ENCODE data around the gene RTL1. TPM values are rescaled to one million over a fixed set of nuclear protein-coding genes. Genes with fewer than 3 reads are reported as not detected.

RTL1 gene
- total RNA-seq, 2 donors from 2014 or later = not detected

DNA sequence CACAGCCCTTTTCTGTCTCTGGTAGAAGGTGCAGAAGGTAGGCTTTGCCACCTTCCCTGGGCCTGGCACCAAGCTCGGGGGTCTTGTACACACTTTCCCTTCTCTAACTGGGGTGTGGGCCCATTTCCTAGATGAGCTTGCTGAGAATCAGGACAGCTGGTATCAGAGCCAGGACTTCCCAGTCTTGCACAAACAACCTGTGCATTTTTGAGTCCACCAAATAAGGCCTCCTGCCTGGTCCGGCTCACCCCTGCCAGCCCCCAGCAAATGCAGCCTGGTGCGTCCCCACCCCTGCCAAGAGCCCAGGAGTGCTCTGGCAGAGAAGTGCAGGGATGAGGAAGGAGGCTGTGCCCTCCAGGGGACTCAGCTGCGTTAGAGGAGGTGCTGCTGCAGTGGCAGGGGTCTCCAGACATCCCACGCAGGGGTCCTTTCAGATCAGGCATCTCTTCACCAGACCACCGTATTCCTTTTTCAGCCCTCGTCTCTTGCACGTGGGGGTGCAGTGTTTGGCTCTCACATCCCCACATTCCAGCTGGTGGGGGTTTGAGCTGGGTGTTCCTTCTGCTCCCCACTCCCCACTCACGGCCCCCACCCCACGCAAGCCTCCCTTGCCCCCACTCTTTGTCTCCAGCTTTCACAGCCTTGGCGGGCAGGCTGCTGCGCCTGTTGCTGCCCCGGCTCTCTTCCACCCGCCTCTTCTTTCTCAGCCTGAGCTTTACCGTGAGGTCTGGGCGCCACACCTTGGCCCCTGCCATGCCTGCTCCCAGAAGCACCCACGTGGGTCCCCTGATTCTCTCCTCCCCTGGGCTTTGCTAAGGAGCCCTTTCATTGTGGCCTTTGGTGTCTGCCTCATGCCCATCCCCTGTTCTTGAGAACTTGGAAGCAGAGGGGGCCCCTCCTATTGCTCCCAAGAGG is 45.3 kb downstream of the RTL1 start:
- no peak overlapping the region for H3K4me3 Mint-ChIP-seq
- no peak overlapping the region for H3K27ac Mint-ChIP-seq
- H3K4me1 Mint-ChIP-seq = no peaks in the 10 kb centered on the region
- no peaks in the 10 kb centered on the region for H3K9me3 Mint-ChIP-seq
- H3K27me3 Mint-ChIP-seq = peaks cover 3% of the 10 kb centered on the region
- no peak for ATAC-seq (replicated peaks)
- no peaks in the 10 kb centered on the region for H3K36me3 Mint-ChIP-seq (ENCODE audit: low read depth)

DNA sequence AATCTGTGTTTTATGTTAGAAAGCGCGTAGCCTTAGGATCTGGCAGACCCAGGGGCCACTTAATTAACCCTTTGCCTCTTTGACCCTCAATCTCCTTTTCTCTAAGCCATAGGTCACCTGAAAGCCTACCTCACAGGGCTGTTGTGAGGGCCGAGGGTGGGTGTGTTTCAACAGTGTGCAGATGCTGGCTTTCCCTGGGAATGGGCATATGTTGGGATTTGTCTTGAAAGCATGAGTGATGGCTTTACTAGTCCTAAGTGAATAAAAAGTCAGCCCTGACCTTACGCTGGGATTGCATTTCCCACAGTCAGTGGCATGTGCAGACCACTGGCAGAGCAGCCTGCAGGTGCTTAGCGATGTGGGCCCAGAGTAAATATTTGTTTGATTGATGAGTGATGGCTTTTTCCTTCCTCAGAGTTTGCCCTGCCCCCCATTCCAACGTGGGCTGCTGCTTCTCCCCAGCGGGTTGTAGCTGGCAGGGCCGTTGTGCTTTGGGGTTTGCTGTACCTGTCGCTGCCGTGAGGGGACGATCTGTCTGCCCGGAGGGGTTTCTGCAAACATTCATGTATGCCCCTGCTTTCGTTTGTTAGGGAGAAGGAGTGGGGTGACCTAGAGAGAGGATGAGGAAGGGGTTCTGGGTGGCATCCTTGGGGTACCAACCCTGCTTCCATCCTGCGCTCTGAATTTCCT is 46.1 kb downstream of the RTL1 start:
- H3K4me1 Mint-ChIP-seq = no peaks in the 10 kb centered on the region
- H3K36me3 Mint-ChIP-seq (ENCODE audit: low read depth) = no peaks in the 10 kb centered on the region
- no peak overlapping the region for H3K27ac Mint-ChIP-seq
- no peak for ATAC-seq (replicated peaks)
- H3K27me3 Mint-ChIP-seq = peaks cover 3% of the 10 kb centered on the region
- H3K9me3 Mint-ChIP-seq = no peaks in the 10 kb centered on the region
- no peak overlapping the region for H3K4me3 Mint-ChIP-seq

DNA sequence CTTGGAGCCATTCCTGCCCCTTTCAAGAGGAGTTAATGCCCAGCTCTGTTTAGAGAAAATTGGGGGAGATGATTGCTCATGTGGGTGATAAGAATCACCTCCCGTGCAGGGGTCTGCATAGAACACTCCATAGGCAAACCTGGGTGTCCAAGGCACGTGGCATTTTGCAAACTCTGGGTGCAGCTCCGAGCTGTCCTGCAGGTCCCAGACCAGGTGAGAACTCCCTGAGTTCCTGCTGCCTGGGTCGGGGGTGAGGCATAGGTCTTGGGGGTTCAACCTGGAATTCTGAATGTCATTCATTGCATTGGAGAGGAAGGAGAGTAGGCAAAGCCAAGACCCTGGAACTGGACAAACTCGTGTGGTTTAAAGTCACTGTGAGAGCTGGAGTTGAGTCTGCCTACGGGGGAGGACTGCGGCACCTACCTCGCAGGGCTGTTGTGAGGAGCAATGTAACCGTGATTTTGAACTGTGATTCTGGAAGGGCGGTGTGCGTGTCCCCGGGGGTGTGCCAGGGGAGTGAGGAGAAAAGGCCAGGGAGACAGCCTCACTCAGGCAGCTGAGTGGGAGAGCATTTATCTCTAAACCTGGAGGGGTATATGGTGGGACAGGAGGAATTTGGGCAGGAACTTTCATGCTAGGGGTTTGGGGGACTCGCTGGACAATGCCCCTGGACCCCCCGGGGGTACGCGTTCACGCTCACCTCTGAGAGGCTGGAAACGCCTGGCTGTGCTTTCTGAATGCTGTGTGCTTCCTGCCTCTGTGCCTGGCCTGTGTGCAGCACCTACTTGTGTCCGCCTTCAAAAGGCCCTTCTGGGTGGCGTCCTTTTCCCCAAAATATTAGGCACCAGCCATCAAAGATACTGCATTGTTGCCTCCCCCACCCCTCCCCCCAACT is 47.2 kb downstream of the RTL1 start:
- H3K4me1 Mint-ChIP-seq = no peaks in the 10 kb centered on the region
- H3K27me3 Mint-ChIP-seq = peaks cover 3% of the 10 kb centered on the region
- H3K9me3 Mint-ChIP-seq = no peaks in the 10 kb centered on the region
- no peak for ATAC-seq (replicated peaks)
- H3K36me3 Mint-ChIP-seq (ENCODE audit: low read depth) = no peaks in the 10 kb centered on the region
- H3K4me3 Mint-ChIP-seq = no peak overlapping the region
- H3K27ac Mint-ChIP-seq = no peak overlapping the region

DNA sequence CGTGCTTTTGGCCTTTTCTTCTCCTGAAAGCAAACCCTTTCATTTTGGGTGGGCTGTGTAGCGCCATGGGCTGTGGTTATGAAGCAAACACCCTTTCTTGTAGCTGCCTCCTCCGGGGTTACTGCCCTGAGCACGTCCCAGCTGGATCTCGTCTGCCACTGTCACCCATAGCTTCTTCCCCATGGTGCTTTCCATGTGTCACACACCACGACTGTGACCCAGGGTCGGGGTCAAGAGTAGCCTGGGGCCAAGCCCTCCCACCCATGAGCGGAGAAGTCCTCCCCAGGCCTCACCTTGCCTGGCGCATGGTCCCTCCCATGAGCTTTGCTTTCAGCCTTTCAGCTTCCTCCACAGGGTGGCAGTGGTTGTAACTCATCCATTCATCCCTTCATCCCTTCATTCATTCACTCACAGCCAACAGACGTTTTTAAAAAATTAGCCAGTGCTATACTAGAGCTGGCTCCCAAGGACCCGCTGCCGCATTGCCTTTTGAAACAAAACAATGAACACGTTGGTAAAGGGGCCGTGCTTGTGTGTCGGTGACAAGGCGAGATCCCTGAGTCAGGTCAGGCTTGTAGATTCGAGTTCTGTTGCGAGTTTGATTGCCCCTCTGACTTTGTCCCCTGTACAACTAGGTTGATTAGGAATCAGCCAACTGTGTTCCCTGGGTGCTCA is 48.1 kb downstream of the RTL1 start:
- ATAC-seq (replicated peaks) = no peak
- Mint-ChIP-seq H3K36me3 (ENCODE audit: low read depth) (no peaks in the 10 kb centered on the region), H3K4me3 (no peak overlapping the region), H3K27ac (no peak overlapping the region), H3K4me1 (no peaks in the 10 kb centered on the region), H3K9me3 (no peaks in the 10 kb centered on the region), H3K27me3 (peaks cover 3% of the 10 kb centered on the region)

DNA sequence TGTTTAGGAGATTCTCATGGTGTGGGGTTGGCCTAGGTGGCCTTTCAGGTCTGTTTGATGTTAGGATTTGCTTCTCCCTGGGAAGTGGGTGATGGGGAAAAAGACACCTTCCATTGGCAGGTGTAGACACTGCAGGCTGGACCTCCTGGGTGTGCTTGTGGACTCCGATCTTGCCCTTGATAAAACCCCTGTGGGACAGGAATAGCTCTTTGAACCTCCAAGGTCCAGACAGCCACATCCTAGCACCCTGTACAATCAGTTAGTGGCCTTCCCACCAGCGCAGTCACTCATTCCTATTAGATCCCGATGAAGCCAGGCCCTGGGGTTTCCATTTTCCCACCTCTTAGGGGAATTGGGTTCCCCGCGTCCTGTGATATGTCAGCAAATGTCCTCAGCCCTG is 49.1 kb downstream of the RTL1 start:
- no peaks in the 10 kb centered on the region for H3K4me1 Mint-ChIP-seq
- H3K27me3 Mint-ChIP-seq = peaks cover 3% of the 10 kb centered on the region
- no peak overlapping the region for H3K27ac Mint-ChIP-seq
- no peaks in the 10 kb centered on the region for H3K9me3 Mint-ChIP-seq
- no peak for ATAC-seq (replicated peaks)
- H3K36me3 Mint-ChIP-seq (ENCODE audit: low read depth) = no peaks in the 10 kb centered on the region
- H3K4me3 Mint-ChIP-seq = no peak overlapping the region

DNA sequence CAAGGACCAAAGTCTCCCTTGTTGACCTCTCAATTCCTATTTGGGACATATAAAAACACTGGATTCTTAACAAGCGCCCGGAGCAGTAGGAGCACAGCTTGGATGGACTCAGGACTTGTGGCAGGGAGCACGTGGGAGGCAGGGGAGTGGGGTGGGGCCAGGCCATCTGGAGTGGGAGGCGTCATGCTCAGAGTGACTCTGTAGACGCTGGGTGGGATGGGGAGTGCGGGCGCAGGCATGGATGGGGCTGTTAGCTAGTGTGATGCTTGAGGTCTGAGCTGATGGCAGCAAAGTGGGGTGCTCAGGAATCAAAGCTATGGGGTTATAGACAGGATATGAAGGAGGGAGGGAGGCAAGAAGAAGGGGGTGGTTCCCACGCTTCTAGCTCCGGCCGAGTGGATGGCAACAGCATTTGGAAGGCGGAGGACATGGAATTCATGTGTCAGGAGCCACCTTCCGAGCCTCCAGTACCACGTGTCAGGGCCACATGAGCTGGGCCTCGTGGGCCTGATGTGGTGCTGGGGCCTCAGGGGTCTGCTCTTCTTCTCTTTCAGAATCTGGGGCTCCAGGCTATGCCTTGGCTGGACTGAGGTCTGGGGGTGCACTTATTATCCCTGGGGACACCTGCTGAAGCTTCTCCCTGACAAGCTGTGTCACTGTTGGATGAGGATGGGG is 51.4 kb downstream of the RTL1 start:
- no peak for ATAC-seq (replicated peaks)
- Mint-ChIP-seq H3K9me3 (no peaks in the 10 kb centered on the region), H3K36me3 (ENCODE audit: low read depth) (no peaks in the 10 kb centered on the region), H3K4me3 (no peak overlapping the region), H3K4me1 (no peaks in the 10 kb centered on the region), H3K27me3 (no peaks in the 10 kb centered on the region), H3K27ac (no peak overlapping the region)

DNA sequence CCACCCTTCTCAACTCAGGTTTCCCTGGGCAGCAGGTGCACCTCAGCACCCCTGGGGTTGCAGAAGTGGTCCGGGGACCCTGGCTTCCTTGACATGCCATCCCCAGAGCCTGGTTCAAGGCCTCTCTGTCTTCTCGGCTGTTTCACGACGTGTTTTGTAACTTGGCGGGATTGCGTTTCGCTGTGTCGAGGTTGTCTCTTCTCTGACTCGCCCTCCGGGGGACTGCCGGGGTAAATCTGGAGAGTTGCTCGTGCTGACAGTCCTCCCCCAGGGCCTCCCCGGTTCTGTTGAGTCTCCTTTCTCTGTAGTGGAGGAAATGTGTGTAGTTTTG is 52.0 kb downstream of the RTL1 start:
- ATAC-seq (replicated peaks) = no peak
- no peaks in the 10 kb centered on the region for H3K4me1 Mint-ChIP-seq
- no peaks in the 10 kb centered on the region for H3K27me3 Mint-ChIP-seq
- no peak overlapping the region for H3K27ac Mint-ChIP-seq
- H3K9me3 Mint-ChIP-seq = no peaks in the 10 kb centered on the region
- no peak overlapping the region for H3K4me3 Mint-ChIP-seq
- H3K36me3 Mint-ChIP-seq (ENCODE audit: low read depth) = no peaks in the 10 kb centered on the region

DNA sequence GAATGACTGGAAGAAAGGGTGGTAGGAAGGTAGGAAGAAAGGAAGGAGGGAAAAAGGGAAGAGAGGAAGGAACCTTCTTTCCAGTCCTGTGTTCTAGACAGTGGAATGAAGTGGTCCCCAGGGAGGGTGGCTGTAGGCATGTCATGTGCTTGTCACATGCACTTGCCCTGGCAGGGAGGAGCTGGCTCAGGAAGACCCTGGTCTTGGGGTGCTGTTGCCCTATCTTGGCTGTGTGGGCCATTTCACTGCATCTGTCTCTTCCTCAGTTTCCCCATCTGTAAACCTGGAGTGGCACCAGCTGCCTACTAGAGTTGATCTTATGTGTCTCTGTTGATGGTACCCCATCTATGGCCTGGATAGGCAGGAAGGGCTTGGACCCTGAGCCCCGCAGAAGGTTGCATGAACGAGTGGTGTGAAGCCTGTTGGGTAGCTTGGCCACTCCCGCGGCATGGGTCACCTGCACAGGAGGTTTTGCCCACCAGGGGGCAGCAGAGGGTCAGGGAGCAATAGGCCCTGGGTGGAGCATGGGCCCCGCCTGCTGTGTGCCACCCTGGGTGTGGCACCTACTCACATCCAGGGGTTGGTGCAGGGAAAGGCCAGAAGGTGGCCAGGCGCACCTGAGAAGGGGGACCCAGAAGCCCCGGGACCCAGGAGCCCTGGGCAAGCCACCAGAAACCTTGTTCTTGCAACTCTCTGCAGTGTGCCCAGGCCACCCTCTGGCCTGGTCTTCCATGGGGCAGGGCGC is 52.5 kb downstream of the RTL1 start:
- Mint-ChIP-seq H3K27ac (no peak overlapping the region), H3K9me3 (no peaks in the 10 kb centered on the region), H3K27me3 (no peaks in the 10 kb centered on the region), H3K36me3 (ENCODE audit: low read depth) (no peaks in the 10 kb centered on the region), H3K4me1 (no peaks in the 10 kb centered on the region), H3K4me3 (no peak overlapping the region)
- ATAC-seq (replicated peaks) = peak; percentile 87

DNA sequence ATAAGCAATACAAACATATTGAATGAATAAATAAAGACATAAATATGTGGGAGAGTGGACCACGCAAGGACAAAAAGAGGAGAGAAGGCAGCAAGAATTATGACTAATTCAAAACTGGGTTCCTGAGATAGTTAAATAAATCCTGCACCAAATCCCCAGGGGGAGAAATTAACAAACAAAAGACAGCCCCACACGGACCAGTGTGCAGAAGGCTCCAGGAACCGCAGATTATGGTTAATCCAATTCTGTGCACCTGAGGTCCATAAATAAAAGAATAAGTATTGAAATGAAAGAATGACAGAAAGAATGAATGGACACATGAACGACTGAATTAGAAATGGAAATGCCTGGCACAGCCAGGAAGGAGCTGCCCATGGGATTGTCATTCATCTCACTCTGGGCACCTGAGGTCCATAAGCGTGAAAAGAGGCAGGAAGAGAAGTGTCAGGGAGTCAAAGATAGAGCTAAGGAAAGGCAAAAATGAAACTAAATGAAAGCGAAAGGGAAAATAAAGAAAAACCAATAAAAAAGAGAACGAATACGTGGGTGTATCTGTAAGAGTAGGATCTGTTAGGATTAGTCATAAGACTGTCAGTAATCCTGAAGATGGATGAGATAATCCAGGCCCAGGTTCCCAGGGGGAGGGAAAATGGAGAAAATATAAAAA is 54.3 kb downstream of the RTL1 start:
- ATAC-seq (replicated peaks) = peak; percentile 65

DNA sequence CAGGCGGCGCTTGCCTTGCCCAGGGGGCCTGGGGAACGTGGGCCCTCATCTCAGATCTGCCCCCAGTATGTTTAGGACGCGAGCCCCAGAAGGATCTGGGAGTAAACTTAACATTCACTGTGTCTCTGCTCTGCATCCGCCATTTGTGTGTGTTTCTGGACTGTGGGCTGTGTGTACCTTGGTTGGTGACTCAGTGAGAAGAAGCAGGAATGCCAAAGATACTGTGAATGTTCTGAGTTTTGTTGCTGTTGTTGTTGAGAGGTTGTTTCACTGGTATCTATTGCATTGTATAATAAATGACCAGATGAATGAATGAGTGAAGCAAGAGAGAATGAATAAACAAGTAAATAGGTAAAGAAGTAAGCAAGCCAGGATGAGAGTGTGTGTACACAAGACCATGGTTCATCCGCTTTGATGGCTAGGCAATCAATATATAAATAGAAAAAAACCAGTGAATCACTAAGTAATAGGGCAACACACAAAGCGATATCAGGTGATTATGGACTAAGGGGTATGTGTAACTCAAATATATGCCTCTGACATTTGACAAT is 57.1 kb downstream of the RTL1 start:
- no peak for ATAC-seq (replicated peaks)
- Mint-ChIP-seq H3K4me1 (no peaks in the 10 kb centered on the region), H3K36me3 (ENCODE audit: low read depth) (no peaks in the 10 kb centered on the region), H3K4me3 (no peak overlapping the region), H3K27ac (no peak overlapping the region), H3K27me3 (no peaks in the 10 kb centered on the region), H3K9me3 (no peaks in the 10 kb centered on the region)

More for the DNA sequence above, 54.3 kb downstream of the RTL1 start:
- Mint-ChIP-seq H3K27me3 (no peaks in the 10 kb centered on the region), H3K4me1 (no peaks in the 10 kb centered on the region), H3K4me3 (no peak overlapping the region), H3K27ac (no peak overlapping the region), H3K9me3 (no peaks in the 10 kb centered on the region), H3K36me3 (ENCODE audit: low read depth) (no peaks in the 10 kb centered on the region)

DNA sequence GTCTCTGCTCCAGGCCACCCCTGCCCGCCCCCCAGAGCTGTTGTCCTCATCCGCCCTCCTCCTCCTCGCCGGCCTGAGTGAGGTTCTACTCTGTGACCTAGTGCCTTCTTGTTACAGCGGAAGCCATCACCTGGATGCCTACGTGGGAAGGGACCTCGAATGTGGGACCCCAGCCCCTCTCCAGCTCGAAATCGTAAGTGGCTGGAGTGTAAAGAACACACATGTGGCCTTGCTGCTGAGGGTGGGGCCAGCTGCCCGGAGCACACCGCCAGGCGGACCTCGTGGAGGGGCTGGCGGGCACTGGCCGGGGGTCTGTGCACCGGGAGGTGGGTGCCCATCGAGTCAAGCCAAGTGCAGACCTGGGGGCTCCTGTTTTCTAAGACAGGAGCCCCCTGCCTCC is 58.2 kb downstream of the RTL1 start:
- no peaks in the 10 kb centered on the region for H3K36me3 Mint-ChIP-seq (ENCODE audit: low read depth)
- no peak for ATAC-seq (replicated peaks)
- no peaks in the 10 kb centered on the region for H3K9me3 Mint-ChIP-seq
- H3K4me3 Mint-ChIP-seq = no peak overlapping the region
- H3K27ac Mint-ChIP-seq = no peak overlapping the region
- H3K27me3 Mint-ChIP-seq = no peaks in the 10 kb centered on the region
- no peaks in the 10 kb centered on the region for H3K4me1 Mint-ChIP-seq

DNA sequence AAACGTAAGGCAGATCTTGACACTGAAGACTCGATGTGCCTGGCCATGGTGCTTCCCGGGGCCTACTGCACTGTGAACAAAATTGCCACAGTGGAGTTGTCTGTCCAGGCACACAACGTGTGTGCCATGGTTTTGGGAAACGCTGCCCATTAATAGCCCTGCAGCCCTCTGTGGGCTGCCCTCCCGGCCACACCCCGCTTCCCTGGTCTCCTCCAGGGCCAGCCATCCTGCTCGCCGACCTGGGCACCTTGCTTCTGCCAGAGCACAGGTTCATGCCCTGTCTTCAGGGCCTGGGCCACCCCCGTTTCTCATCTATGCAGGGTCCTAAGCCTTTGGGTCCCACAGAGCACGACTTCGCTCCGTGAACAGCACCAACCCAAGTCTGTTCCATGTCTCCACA is 58.7 kb downstream of the RTL1 start:
- Mint-ChIP-seq H3K9me3 (no peaks in the 10 kb centered on the region), H3K27ac (no peak overlapping the region), H3K36me3 (ENCODE audit: low read depth) (no peaks in the 10 kb centered on the region), H3K4me3 (no peak overlapping the region), H3K4me1 (no peaks in the 10 kb centered on the region), H3K27me3 (no peaks in the 10 kb centered on the region)
- ATAC-seq (replicated peaks) = no peak

DNA sequence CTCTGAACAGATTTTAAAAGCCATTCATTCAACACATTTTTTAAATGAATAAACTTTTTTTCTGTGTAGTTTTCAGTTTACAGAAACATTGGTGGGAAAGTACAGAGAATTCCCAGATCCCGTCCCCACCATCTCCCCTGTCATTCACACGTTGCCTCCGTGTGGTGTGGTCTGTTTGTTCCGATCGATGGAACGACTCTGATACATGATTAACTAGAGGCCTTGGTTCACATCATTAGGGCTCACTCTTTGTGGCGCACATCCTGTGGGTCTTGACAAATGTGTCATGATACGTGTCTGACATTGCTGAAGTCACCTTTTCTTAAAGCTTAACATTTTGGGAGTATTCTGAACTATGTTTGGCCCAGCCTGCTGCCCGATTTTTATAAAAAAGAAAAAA is 59.1 kb downstream of the RTL1 start:
- H3K4me1 Mint-ChIP-seq = no peaks in the 10 kb centered on the region
- no peaks in the 10 kb centered on the region for H3K9me3 Mint-ChIP-seq
- H3K27me3 Mint-ChIP-seq = no peaks in the 10 kb centered on the region
- no peaks in the 10 kb centered on the region for H3K36me3 Mint-ChIP-seq (ENCODE audit: low read depth)
- H3K27ac Mint-ChIP-seq = no peak overlapping the region
- H3K4me3 Mint-ChIP-seq = no peak overlapping the region
- ATAC-seq (replicated peaks) = no peak

Data from activated T-helper 17 cell treated with anti-CD3 and anti-CD28 coated beads, Interleukin-2, amount 50 U/mL, for 72 hours (primary cell).